Measurements from ENCODE around the gene STRADA.

Gene STRADA

GRCh38 chr17:63701456-63701820 is 40.2 kb downstream of the STRADA start:
- no peak for DNase-seq (ENCODE audit: low spot score)

GRCh38 chr17:63700528-63701455 is 40.8 kb downstream of the STRADA start:
- peak; percentile 71 for DNase-seq (ENCODE audit: low spot score)

- peak; percentile 82 for DNase-seq (ENCODE audit: low spot score)
Measured at GRCh38 chr17:63699638-63700527, 41.7 kb downstream of the STRADA start, which contains the start of gene LIMD2. Gene LIMD2 (minus strand): TSS chr17:63700125. CDS start chr17:63699298, 827 bp downstream.

GRCh38 chr17:63698886-63699637 is 42.5 kb downstream of the STRADA start:
- DNase-seq (ENCODE audit: low spot score): peak; percentile 47

- no peak for DNase-seq (ENCODE audit: low spot score)
Measured at GRCh38 chr17:63698381-63698885, 43.2 kb downstream of the STRADA start.

GRCh38 chr17:63697341-63698286 is 44.0 kb downstream of the STRADA start:
- DNase-seq (ENCODE audit: low spot score): peak; percentile 68

GRCh38 chr17:63696381-63696961 is 45.1 kb downstream of the STRADA start:
- DNase-seq (ENCODE audit: low spot score): peak; percentile 51

- no peak for DNase-seq (ENCODE audit: low spot score)
Measured at GRCh38 chr17:63695889-63696288, 45.7 kb downstream of the STRADA start.

- DNase-seq (ENCODE audit: low spot score): no peak
Measured at GRCh38 chr17:63694950-63695773, 46.4 kb downstream of the STRADA start.

- DNase-seq (ENCODE audit: low spot score): no peak
Measured at GRCh38 chr17:63694229-63694949, 47.2 kb downstream of the STRADA start.

GRCh38 chr17:63693411-63694113 is 48.0 kb downstream of the STRADA start:
- no peak for DNase-seq (ENCODE audit: low spot score)

GRCh38 chr17:63692195-63692816 is 49.3 kb downstream of the STRADA start:
- no peak for DNase-seq (ENCODE audit: low spot score)

GRCh38 chr17:63689479-63689878 is 52.1 kb downstream of the STRADA start:
- DNase-seq (ENCODE audit: low spot score): no peak

- no peak for DNase-seq (ENCODE audit: low spot score)
Measured at GRCh38 chr17:63688396-63689020, 53.1 kb downstream of the STRADA start.

- DNase-seq (ENCODE audit: low spot score): no peak
Measured at GRCh38 chr17:63686138-63686685, 55.4 kb downstream of the STRADA start.

- DNase-seq (ENCODE audit: low spot score): no peak
Measured at GRCh38 chr17:63685578-63685977, 56.0 kb downstream of the STRADA start.

GRCh38 chr17:63685041-63685440 is 56.6 kb downstream of the STRADA start:
- DNase-seq (ENCODE audit: low spot score): no peak

Measured in GM03348 (cell line).